Measurements from ENCODE around the gene LRRC9. TPM values are rescaled to one million over a fixed set of nuclear protein-coding genes. Genes with fewer than 3 reads are reported as not detected.
"Not testable (repeated sequence)": the region's sequence is repeated elsewhere in the genome, so short reads cannot be mapped to it uniquely, and the experiment has no call there.

The LRRC9 gene
- total RNA-seq, 4 donors from 2014 or later, result not detected

DNA sequence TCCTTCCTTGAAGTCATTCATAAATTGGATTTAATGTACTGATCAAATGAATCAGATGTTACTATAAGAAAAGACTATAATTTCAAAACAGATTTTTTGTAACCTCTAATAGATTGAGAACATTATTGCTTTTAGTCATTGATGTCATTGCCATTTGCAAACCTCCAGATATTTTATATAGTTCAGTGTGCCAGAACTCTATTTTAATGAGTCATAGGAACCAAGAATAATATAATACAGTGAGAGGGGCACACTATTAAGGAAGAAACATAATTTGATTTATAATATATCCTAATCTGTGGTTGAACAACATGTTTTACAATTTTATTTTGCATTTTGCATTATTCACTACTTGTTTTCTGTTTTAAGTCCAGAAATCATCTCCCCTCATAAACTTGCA is 78.0 kb downstream of the LRRC9 start:
- Histone ChIP-seq H3K9me3 (no peaks in the 10 kb centered on the region), H3K36me3 (no peaks in the 10 kb centered on the region), H3K27ac (no peak overlapping the region), H3K4me1 (peaks cover 0 to 3% (median 0%) of the 10 kb centered on the region in 4 donors), H3K4me3 (no peak overlapping the region), H3K27me3 (no peaks in the 10 kb centered on the region)
- TF ChIP-seq POLR2A (IDR thresholded peaks at IDR 0.05), result no peak
- no peak for DNase-seq (ENCODE audit: low spot score in 2 of 2)

DNA sequence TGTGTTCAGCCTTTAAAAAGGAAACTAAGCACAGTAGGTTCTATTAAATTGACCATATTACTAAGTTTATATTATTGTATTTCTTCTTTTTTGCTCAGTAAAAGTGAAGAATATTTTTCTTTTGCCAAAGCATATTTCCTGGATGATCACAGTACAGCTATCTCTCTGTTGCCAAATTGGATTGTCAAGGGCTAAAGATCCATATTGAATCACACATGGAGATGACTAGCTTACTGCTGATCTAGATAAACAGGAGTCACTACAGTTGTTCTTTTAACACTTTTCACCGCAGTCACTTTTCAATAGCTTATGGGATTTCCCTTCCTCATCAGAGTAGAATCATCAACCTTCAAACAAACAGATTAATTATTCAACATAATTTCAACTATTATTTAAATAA is 78.6 kb downstream of the LRRC9 start:
- no peak overlapping the region for H3K4me3 ChIP-seq
- no peaks in the 10 kb centered on the region for H3K27me3 ChIP-seq
- no peak for TF ChIP-seq POLR2A (IDR thresholded peaks at IDR 0.05)
- TF ChIP-seq, protein P1, sequence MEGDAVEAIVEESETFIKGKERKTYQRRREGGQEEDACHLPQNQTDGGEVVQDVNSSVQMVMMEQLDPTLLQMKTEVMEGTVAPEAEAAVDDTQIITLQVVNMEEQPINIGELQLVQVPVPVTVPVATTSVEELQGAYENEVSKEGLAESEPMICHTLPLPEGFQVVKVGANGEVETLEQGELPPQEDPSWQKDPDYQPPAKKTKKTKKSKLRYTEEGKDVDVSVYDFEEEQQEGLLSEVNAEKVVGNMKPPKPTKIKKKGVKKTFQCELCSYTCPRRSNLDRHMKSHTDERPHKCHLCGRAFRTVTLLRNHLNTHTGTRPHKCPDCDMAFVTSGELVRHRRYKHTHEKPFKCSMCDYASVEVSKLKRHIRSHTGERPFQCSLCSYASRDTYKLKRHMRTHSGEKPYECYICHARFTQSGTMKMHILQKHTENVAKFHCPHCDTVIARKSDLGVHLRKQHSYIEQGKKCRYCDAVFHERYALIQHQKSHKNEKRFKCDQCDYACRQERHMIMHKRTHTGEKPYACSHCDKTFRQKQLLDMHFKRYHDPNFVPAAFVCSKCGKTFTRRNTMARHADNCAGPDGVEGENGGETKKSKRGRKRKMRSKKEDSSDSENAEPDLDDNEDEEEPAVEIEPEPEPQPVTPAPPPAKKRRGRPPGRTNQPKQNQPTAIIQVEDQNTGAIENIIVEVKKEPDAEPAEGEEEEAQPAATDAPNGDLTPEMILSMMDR (IDR thresholded peaks at IDR 0.05), result no peak
- no peak for TF ChIP-seq EP300 (IDR thresholded peaks at IDR 0.05)
- WGBS, 2 donors, result 86 to 95% methylated on average over 1 of the region's 1 CpG
- peaks cover 0 to 3% (median 0%) of the 10 kb centered on the region in 4 donors for H3K4me1 ChIP-seq
- H3K27ac ChIP-seq, result no peak overlapping the region
- no peak for DNase-seq (ENCODE audit: low spot score in 2 of 2)
- no peaks in the 10 kb centered on the region for H3K36me3 ChIP-seq
- H3K9me3 ChIP-seq, result no peaks in the 10 kb centered on the region

DNA sequence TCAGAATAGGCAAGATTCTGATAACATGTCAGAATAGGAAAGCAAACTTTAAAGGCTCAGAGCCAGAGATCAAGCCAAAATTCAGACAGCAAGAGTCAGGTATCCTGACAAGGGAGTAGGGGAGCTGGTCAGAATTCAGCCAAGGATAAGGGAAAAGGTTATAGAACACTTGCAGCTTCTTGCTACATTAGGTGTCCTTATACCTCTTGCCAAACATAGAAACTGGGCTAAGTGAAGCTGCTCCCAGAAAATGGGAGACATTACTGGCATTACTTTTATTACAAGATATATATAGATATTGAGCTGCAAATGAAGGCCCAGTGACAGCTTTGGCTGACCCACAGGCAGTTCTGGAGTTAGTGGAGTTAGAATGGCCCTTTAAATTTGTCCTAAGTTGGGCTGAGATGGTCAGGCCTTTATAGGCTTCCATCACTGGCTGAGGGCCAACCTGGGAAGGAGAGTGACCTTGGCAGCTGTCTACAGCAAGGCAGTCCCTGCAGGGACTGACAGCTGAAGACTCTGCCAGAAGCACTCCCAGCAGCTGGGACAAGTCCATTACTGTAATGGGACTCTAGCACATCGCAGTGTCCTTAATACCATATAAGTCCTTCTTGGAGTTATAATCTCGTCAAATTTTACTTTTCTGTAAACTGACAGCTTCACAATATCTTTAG is 83.0 kb downstream of the LRRC9 start:
- H3K9me3 ChIP-seq, result no peaks in the 10 kb centered on the region
- peaks cover 0 to 3% (median 0%) of the 10 kb centered on the region in 4 donors for H3K4me1 ChIP-seq
- H3K4me3 ChIP-seq, result no peak overlapping the region
- TF ChIP-seq EP300 (IDR thresholded peaks at IDR 0.05) (no peak), POLR2A (IDR thresholded peaks at IDR 0.05) (no peak)
- TF ChIP-seq, protein P1 (IDR thresholded peaks at IDR 0.05), result no peak
- H3K27me3 ChIP-seq, result no peaks in the 10 kb centered on the region
- no peaks in the 10 kb centered on the region for H3K36me3 ChIP-seq
- DNase-seq (ENCODE audit: low spot score in 2 of 2), result peak in 1 of 2 donors; percentile 9
- no peak overlapping the region for H3K27ac ChIP-seq
- 65 to 68% methylated on average over 2 of the region's 2 CpGs for WGBS, 2 donors

DNA sequence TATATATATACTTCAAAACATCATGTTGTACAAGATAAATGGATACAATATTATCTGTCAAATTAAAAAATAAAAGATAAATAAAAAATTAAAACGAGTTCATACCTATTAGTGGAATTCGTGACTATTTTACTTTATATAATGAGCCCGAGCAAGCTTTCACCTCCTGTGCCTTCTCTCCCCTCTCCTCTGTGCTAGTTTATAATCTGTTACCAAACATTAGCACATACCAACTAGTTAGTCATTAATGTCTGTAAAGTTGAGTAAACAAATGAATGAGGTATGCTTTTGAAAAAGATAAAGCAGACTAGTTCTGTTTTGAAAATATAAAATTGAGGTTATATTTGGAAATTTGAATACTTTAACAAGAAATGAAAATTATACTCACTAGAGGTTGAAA is 84.0 kb downstream of the LRRC9 start:
- TF ChIP-seq EP300 (IDR thresholded peaks at IDR 0.05), result no peak
- Histone ChIP-seq H3K9me3 (no peaks in the 10 kb centered on the region), H3K4me3 (no peak overlapping the region), H3K36me3 (no peaks in the 10 kb centered on the region), H3K27ac (no peak overlapping the region), H3K4me1 (no peaks in the 10 kb centered on the region), H3K27me3 (no peaks in the 10 kb centered on the region)
- WGBS, 2 donors, result 81 to 83% methylated on average over 3 of the region's 3 CpGs
- DNase-seq (ENCODE audit: low spot score in 2 of 2), result no peak

DNA sequence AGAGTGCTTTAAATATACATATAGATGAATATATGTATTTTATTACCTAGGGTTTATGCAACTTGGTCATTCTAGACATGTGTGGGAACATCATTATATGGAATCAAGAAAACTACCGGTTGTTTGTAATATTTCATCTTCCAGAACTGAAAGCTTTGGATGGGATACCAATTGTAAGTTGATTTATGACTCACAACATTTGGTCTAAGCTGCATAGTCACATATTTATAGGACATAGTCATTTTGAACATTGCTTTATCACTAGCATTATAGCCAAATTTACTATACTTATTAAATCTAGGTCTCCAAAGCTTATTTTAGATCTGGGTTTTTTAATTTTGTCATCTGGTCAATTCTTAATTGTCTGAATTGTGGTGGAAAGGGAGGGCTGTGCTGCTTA is 88.1 kb downstream of the LRRC9 start:
- TF ChIP-seq, protein P1 (IDR thresholded peaks at IDR 0.05), result no peak
- TF ChIP-seq EP300 (IDR thresholded peaks at IDR 0.05) (no peak), POLR2A (IDR thresholded peaks at IDR 0.05) (no peak)
- peaks cover 0 to 7% (median 0%) of the 10 kb centered on the region in 4 donors for H3K9me3 ChIP-seq
- WGBS, 2 donors, result 64 to 79% methylated on average over 1 of the region's 1 CpG
- H3K4me1 ChIP-seq, result no peaks in the 10 kb centered on the region
- no peaks in the 10 kb centered on the region for H3K27me3 ChIP-seq
- H3K27ac ChIP-seq, result no peak overlapping the region
- H3K36me3 ChIP-seq, result no peaks in the 10 kb centered on the region
- DNase-seq (ENCODE audit: low spot score in 2 of 2), result no peak
- no peak overlapping the region for H3K4me3 ChIP-seq

DNA sequence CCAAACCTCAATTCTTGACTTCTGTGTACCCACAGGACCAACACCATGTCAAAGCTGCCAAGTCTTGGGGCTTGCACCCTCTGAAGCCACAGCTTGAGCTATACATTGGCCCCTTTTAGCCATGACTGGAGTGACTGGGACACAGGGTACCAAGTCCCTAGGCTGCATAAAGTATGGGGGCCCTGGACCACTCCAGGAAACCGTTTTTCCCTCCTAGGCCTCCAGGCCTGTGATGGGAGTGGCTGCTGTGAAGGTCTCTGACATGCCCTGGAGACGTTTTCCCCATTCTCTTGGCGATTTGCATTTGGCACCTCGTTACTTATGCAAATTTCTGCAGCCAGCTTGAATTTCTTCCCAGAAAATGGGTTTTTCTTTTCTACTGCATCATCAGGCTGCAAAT is 90.3 kb downstream of the LRRC9 start:
- not testable (repeated sequence) for H3K4me3 ChIP-seq; DNase-seq (ENCODE audit: low spot score in 2 of 2); H3K27ac ChIP-seq; H3K4me1 ChIP-seq; H3K27me3 ChIP-seq; H3K36me3 ChIP-seq
- H3K9me3 ChIP-seq, result peaks cover 0 to 16% (median 2%) of the 10 kb centered on the region in 4 donors
- 45 to 56% methylated on average over 4 of the region's 4 CpGs for WGBS, 2 donors

DNA sequence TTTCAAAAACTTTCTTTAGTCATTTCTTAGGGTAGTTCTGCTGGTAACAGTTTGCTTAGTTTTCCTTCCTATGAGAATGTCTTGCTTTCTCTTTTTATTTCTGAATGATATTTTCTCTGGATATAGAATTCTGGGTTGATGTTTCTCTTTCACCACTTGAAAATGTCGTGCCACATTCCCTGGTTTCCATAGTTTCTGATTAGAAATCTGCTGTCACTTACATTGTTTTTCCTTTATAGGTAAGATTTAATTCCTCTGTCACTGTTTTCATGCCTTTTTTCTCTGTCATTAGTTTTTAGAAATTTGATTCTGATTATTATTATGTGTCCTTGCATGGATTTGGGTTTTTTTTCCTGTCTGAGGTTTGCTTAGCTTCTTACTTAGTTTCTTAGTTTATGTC is 94.5 kb downstream of the LRRC9 start:
- Histone ChIP-seq H3K36me3 (no peaks in the 10 kb centered on the region), H3K4me3 (no peak overlapping the region), H3K27me3 (no peaks in the 10 kb centered on the region), H3K9me3 (peaks cover 0 to 21% (median 2%) of the 10 kb centered on the region in 4 donors), H3K27ac (no peak overlapping the region), H3K4me1 (no peaks in the 10 kb centered on the region)
- 72 to 82% methylated on average over 1 of the region's 1 CpG for WGBS, 2 donors
- DNase-seq (ENCODE audit: low spot score in 2 of 2), result no peak
- TF ChIP-seq, protein P1 (IDR thresholded peaks at IDR 0.05), result no peak
- no peak for TF ChIP-seq POLR2A (IDR thresholded peaks at IDR 0.05)
- TF ChIP-seq EP300 (IDR thresholded peaks at IDR 0.05), result no peak
